NCI-H510A treated with DMSO at 0.1 percent for 48 hours (cell line): Measurements from ENCODE around the gene SNRPE.
"Not testable (repeated sequence)": the region's sequence is repeated elsewhere in the genome, so short reads cannot be mapped to it uniquely, and the experiment has no call there.

Experiments used
- DNase-seq: peaks from one replicate; lab custom pipeline; 2025; lab: John Stamatoyannopoulos, UW

SNRPE gene

DNA sequence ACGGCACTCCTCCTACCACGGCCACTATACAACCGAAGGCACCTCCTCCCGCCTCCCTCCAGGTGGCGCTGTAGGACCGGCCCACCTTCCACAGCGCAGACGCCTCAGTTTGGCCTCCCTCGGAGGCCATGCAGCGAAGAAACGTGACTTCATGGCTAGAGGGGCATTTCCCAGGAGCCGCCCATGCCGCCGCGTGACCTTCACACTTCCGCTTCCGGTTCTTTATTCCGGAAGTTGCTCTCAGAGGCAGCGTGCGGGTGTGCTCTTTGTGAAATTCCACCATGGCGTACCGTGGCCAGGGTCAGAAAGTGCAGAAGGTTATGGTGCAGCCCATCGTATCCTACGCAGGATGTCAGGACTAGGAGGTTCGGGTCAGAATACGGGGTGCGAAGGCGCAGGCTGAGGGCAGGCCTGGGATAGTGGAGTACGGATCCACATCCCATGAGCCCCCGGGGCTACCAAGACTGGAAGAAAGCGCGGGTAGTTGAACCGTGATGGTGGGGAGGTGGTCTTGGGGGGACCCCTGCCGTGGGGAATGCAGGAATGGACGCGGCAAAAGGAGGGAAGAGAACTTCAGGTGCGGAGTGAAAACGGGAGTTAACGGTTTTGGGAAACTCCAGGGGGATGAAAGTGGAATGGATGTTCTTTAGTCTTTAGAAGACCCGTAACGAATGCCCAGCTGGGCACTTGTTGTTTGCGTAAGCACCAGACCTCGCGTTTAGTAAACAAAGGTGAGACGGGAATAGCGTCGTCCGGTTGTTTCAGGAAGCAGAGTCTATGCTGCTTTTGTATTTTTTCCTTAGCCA lies at the start of gene SNRPE:
SNRPE (plus strand) TSS at position 221 of the 806 bp plus-strand sequence; CDS start at position 282, 61 bp downstream.
- peak; percentile 96 for DNase-seq

- no peak for DNase-seq
Measured at GRCh38 chr1:203813581-203814341, 47.6 kb upstream of the SNRPE start.

GRCh38 chr1:203818399-203818798 lies 43.0 kb upstream of the SNRPE start:
- no peak for DNase-seq

GRCh38 chr1:203823306-203823705 lies 38.1 kb upstream of the SNRPE start:
- no peak for DNase-seq

DNA sequence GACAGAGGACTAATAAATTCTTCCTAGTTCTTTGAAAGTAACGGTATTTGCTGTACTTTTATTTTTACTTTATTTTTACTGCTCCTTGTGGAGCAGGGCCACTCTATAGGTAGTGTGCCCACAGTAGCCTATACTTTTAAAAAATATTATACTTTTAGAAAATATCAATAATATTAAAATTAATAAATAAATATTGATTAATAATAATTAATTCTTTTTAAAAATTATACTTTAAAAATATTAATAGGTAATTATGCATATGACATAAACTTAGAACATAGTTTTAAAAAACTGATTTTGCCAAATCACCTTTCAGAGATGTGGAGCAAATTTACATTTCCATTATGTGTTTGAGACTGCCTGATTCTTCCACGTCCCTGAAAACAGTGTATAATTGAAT lies 35.2 kb upstream of the SNRPE start:
- no peak for DNase-seq

DNA sequence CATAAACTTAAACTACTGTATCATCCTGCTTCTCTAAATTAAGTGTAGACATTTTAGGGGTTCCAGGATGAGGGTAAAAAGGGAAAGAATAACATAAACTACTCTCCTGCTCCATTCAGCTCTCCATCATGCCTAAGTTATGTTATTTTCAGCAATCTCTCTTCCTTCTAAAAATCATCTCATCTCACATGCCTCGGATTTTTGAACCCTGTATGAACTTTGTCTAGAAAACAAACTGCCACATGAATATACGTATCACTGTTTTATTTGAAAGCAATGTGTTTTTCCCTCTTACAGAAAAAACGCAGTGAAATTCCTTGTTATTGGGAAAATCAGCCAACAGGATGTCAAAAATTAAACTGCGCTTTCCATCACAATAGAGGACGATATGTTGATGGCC lies 33.4 kb upstream of the SNRPE start:
- DNase-seq: no peak

- no peak for DNase-seq
Measured at GRCh38 chr1:203828503-203828902, 32.9 kb upstream of the SNRPE start.

GRCh38 chr1:203829247-203829646 lies 32.2 kb upstream of the SNRPE start:
- not testable (repeated sequence) for DNase-seq

GRCh38 chr1:203835476-203835875 lies 25.9 kb upstream of the SNRPE start:
- no peak for DNase-seq

DNA sequence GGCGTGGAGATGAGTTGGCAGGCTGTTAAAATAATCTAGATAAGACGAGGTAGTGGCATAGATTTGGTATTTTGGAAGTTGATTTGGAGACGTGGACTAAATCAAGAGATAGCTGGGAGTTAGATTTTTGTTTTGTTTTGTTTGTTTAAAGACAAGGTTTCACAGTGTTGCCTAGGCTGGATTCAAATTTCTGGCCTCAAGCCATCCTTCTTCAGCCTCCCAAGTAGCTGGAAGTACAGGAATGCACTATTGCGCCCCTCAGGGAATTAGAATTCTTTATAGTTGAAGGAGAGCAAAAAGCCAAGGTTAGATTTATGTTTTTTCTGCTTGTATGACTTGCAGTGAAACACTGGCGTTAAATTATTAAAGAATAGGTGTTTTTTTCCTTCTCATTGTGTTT lies 22.3 kb upstream of the SNRPE start:
- DNase-seq: no peak

GRCh38 chr1:203840208-203840808 lies 21.1 kb upstream of the SNRPE start:
- DNase-seq: no peak

DNA sequence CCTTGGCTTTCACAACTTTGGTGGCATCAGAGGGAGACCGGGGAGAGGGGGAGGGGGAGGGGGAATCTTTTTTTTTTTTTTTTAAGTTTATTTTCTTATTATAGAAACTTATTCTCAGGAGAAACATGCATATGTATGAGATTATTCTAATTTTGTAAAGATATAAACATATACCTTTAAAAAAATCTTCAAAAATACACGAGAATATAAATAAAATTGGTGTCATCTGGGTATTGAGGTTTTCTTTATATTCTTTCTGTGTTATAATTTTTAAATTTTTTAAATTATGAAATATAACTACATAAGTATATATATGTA lies 18.9 kb upstream of the SNRPE start:
- DNase-seq: no peak

- DNase-seq: no peak
Measured at GRCh38 chr1:203843435-203843834, 18.0 kb upstream of the SNRPE start.

GRCh38 chr1:203853112-203853511 lies 8.3 kb upstream of the SNRPE start:
- not testable (repeated sequence) for DNase-seq

- no peak for DNase-seq
Measured at GRCh38 chr1:203858055-203858454, 3.3 kb upstream of the SNRPE start.

DNA sequence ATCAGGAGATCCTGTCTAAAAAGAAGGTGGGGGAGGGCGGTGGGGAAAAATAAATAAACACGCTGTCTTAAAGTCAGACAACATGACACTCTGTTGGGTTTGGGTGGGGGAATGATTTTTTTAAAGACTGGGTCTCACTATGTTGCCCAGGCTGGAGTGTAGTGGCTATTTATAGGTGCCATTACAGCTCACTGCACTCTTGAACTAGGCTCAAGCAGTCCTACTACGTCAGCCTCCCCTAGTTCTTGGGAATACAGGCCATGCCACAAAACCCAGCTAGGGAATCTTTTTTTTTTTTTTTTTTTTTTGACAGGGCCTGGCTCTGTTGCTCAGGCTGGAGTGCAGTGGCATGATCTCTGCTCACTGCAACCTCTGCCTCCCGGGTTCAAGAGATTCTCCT lies 2.4 kb upstream of the SNRPE start:
- no peak for DNase-seq

GRCh38 chr1:203860396-203861025 lies 888 bp upstream of the SNRPE start:
- no peak for DNase-seq

- no peak for DNase-seq
Measured at GRCh38 chr1:203867802-203868201, 6.4 kb downstream of the SNRPE start.

DNA sequence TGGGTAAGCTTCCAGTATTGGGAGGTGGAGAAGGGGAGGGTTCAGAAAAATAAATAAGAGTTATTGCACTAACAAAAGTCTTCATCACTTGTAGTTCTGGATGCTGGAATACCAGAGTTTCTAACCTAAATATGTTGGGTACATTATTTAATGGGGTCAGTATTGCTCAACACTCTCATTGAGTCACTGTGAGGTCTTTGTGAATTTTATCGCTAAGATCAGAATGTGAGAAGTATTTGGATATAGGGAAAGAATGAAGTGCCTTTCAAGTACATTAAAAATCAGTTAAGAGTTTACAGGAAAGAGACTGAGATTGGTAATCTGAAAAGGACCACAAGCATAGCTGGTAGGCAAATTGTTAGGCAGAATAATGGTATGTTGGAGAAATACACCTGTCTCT lies 8.8 kb downstream of the SNRPE start:
- DNase-seq: no peak

DNA sequence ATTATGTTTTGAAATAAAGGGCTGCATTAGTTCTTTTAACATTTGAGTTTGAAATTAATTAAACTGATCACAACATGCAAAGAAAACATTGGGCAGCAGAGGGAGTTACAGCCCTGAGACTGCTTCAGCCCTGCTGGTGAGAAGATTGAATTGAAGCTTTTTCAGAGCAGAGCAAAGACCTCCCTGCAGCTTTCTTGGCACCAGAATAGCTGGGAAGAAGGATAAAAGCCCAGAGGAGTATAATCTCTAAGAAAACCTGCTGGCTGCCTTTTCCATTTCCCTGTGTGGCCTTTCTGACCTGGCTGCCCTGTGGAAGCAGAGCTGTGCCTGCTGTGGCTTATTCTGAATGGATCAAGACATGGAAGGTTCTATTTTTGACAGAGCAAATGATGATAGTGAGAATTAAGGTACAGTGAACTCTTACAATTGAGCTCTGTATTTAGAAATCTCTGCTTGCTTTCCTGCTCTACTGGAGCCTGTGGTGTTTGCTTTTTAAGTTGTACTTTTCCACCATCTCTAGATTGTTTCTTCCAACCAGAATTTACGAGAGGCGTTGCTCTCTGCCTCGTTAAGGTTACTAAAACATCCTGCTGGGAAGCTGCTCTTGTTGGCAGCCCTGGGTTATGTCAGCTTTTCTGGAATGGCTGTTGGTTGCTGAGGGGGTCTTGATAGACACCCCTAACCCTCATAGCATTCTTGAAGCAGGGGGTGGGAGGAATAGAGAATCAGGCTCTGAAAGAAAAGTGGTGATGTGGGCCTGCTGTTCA lies 9.9 kb downstream of the SNRPE start:
- DNase-seq: peak; percentile 46

DNA sequence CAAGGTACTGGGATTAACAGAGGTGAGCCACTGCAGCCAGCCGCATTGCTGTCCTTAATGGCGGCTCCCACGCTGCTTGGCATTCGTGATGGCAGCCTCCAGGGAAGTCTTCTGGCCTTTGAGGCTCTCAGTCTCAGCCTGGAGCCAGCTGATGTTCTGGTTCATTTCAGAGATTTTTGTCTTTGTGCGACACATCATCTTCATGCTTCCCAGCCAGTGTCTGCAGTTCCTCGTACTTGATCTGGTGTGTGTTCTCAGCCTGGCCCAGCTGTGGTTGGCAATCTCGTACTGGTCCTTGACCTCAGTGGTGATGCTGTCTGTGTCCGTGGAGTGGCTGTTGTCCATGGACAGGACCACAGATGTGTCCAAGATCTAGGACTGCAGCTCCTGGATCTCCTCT lies 11.7 kb downstream of the SNRPE start:
- DNase-seq: no peak

DNA sequence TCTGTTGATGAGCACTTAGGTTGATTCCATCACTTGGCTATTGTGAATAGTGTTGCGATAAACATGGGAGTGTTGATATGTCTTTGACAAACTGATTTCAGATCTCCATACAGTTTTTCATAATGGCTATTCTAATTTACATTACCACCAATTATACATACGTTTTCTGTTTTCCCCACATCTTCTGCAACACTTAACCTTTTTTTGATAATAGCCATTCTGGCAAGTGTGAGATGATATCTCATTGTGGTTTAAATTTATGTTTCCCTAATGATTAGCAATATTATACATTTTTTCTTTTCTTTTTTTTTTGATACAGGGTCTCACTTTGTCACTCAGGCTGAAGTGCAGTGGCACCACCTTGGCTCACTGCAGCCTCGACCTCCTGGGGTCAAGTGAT lies 17.0 kb downstream of the SNRPE start:
- no peak for DNase-seq
